GM12801 (cell line): ENCODE results near the gene MRPL11.

ENCODE experiments used
- TF ChIP-seq, protein P1 (sequence below): IDR thresholded peaks from one replicate; pipeline ENCODE4 v1.5.1; 2011; ENCODE audit warnings: control low read depth; ENCODE audit not compliant: insufficient read length; ENCODE audit errors: extremely low read depth

The MRPL11 gene

GRCh38 chr11:66428933-66429332 is 9.7 kb downstream of the MRPL11 start:
- TF ChIP-seq, protein P1, sequence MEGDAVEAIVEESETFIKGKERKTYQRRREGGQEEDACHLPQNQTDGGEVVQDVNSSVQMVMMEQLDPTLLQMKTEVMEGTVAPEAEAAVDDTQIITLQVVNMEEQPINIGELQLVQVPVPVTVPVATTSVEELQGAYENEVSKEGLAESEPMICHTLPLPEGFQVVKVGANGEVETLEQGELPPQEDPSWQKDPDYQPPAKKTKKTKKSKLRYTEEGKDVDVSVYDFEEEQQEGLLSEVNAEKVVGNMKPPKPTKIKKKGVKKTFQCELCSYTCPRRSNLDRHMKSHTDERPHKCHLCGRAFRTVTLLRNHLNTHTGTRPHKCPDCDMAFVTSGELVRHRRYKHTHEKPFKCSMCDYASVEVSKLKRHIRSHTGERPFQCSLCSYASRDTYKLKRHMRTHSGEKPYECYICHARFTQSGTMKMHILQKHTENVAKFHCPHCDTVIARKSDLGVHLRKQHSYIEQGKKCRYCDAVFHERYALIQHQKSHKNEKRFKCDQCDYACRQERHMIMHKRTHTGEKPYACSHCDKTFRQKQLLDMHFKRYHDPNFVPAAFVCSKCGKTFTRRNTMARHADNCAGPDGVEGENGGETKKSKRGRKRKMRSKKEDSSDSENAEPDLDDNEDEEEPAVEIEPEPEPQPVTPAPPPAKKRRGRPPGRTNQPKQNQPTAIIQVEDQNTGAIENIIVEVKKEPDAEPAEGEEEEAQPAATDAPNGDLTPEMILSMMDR: no peak

DNA sequence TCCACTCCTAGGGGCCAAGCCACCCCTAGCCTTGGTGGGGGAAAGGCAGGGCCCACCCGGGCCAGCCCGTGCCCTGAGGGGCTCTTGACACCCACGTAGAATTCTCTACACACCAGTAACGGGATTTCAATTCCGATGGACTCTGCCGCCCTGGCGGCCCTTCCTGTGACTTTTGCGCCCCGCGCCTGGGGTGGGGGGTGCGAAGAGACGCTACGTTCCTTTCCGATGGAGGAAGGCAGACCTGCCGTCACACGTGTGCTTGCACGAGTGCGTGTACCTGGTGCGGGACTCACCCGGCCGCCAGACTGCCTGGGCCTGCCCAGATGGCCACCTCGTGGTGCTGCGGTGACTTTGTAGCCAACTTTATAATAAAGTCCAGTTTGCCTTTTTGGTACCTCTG is 12.3 kb downstream of the MRPL11 start:
- TF ChIP-seq, protein P1: no peak

DNA sequence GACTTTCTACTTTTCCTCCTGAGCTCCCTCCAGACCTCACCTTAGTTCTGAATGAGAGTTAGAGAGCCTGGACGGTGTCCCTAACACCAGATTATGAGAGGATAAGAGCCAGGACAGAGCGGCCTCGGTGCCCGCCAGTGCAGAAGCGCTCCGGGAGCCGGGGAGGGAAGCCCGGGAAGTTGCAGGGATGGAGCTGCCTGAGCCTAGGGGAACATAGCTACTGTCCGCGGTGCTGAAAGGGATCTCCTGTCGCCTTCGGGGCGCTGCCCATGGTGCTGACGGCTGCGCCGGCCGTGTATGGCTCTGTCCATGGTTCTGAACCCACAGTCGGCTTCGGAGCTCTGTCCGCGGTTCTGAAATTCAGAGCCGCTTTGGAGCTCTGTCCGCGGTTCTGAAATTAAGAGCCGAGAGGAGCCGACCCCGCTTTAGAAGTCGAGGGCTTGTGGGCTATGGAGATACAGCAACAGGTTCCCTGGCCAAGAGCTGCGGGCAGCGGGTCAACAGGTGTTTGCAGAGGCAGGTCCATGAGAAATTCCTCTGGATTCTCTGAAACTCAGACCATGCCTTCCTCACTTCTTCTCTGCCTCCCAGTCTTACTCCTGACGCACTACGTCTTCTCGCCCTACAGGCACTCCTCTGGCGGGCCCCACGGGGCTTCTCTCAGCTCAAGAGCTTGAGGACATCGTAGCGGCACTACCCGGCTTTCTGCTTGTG is 17.0 kb downstream of the MRPL11 start:
- TF ChIP-seq, protein P1: no peak

DNA sequence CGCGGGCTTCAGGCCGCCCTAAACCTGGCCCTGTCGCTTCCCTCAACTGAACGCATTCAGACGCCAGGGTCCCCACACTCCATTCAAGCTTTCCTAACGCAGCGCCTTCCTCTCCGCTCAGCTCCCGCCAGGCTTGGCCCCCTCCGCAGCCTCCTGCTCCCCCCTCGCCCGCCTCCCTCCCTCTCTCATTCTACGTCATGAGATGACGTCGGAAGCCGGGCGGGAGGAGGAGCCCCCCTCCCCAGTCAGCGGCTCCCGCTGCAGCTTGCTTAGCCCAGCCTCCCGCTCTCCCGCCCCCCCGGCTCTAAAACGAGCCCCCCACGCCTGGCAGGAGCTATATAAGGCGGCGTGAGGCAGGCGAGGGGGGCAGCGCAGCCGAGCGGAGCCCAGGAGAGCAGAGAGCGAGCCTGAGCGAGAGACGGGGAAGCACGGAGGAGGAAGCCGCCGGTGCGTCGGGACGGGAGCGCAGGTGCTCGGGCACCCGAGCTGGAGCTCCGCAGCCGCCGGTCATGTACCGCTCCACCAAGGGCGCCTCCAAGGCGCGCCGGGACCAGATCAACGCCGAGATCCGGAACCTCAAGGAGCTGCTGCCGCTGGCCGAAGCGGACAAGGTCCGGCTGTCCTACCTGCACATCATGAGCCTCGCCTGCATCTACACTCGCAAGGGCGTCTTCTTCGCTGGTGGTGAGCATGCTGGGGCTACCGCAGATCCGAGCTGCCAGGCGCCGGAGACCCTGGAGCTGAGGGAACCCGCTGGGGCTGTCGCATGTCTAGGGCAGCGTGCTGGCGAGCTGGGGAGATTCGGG is 17.8 kb downstream of the MRPL11 start, which contains the start of gene NPAS4:
TSS of gene NPAS4 (plus strand) at position 365 of the 806 bp plus-strand sequence. CDS start at position 510, 145 bp downstream.
- TF ChIP-seq, protein P1: no peak

DNA sequence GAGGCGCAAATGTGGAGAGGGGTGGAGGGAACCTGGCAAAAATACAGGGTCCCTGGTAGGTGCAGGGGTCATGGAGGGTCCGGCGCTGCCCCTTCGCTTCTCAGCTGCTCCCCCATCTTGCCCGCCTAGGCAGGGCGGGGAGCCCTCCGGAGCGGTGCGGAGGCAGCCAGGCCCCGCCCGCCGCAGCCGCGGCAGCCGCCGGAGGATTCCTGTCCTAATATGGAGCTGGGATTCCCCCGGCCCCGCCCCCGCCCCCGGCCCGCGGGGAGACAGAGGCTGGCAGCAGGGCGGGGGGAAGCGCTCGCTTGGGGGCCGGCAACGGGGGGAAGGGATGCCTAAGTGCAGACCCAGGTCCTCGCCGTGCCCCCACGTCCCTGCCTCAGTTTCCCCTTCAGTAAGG is 18.8 kb downstream of the MRPL11 start:
- TF ChIP-seq, protein P1: no peak

GRCh38 chr11:66418986-66419308 is 19.7 kb downstream of the MRPL11 start:
- TF ChIP-seq, protein P1: no peak

- TF ChIP-seq, protein P1: no peak
Observed at GRCh38 chr11:66418168-66418985, 20.3 kb downstream of the MRPL11 start.
